Kidney (tissue), 14 donors: ENCODE data around the gene IMPA2. TPM values are rescaled to one million over a fixed set of nuclear protein-coding genes. Genes with fewer than 3 reads are reported as not detected.

ENCODE experiments used
- DNase-seq, 5 donors: peaks; one replicate each; pipeline ENCODE4 v3.0.0-alpha.2; 2013 to 2020
- FAIRE-seq: peaks from 2 replicates; lab custom pipeline; 2012; peaks lifted over from hg19 to GRCh38; lab: Jason Lieb, UNC
- H3K27ac ChIP-seq, 2 donors: one replicate each; pipeline ENCODE4 v1.7.0; 2013; ENCODE audit warnings: low read depth in 2 of 2, low read length in 2 of 2, inconsistent platforms in 1 of 2
- H3K27me3 ChIP-seq: one replicate; pipeline ENCODE4 v1.7.1; 2013; ENCODE audit warnings: low read length, inconsistent platforms; ENCODE audit not compliant: control insufficient read depth, insufficient read depth
- H3K36me3 ChIP-seq, 3 donors: one replicate each; pipeline versions ENCODE4 v1.7.0 to v1.7.1; 2013; ENCODE audit warnings: low read length in 3 of 3, control low read depth in 1 of 3, inconsistent platforms in 1 of 3; ENCODE audit not compliant: insufficient read depth in 3 of 3, control insufficient read depth in 2 of 3
- H3K4me1 ChIP-seq, 3 donors: one replicate each; pipeline versions ENCODE4 v1.7.0 to v1.7.1; 2013; ENCODE audit warnings: low read length in 3 of 3, inconsistent platforms in 1 of 3, low read depth in 1 of 3; ENCODE audit not compliant: control insufficient read depth in 2 of 3, insufficient read depth in 2 of 3
- H3K4me3 ChIP-seq, 3 donors: one replicate each; pipeline versions ENCODE4 v1.7.0 to v1.8.1; 2013; ENCODE audit warnings: low read length in 3 of 3, control low read depth in 1 of 3, inconsistent platforms in 1 of 3
- H3K9ac ChIP-seq, 3 donors: one replicate each; pipeline versions ENCODE4 v1.7.0 to v1.7.1; 2013; ENCODE audit warnings: low read length in 3 of 3, control low read depth in 1 of 3, inconsistent platforms in 1 of 3
- H3K9me3 ChIP-seq, 3 donors: one replicate each; pipeline versions ENCODE4 v1.7.0 to v1.7.1; 2013; ENCODE audit warnings: low read length in 3 of 3, control low read depth in 1 of 3, inconsistent platforms in 1 of 3; ENCODE audit not compliant: control insufficient read depth in 2 of 3, insufficient read depth in 1 of 3
- intact Hi-C: fragments of 100-400 bp; cut with DNase I; formaldehyde crosslinking; loops from one replicate; pipeline ENCODE4 v1.11.1; 2022
- polyA plus RNA-seq: library from polyadenylated mRNA; stranded (reverse); fragments of 350-450 nt; fragmentation: Illumina TruSeq; extraction: RNeasy Lipid Tissue Mini Kit (QIAGEN cat#74804); gene quantifications from one replicate; pipeline ENCODE4 v1.2.3, GENCODE V29; 2014; ENCODE audit warnings: low read depth, low replicate concordance; ENCODE audit not compliant: insufficient read depth
- total RNA-seq: library from RNA; stranded (reverse); fragmentation: NEBNext Ultra II Directional; extraction: Animal tissue kit (Norgen Biotek cat#: 25700); gene quantifications from one replicate; pipeline ENCODE4 v1.2.1, GENCODE V29; 2021
- TF ChIP-seq, protein P1 (sequence below): IDR thresholded peaks from 3 replicates; pipeline ENCODE4 v1.5.1; 2012; ENCODE audit warnings: mild to moderate bottlenecking, moderate library complexity, borderline replicate concordance; ENCODE audit not compliant: insufficient read depth; ENCODE audit errors: extremely low read depth
- donor health status: control.
- donor health status: control.
- donor health status: control.
- donor health status: control.
- donor health status: control.
- donor health status: DM: yes; HTN: yes; CAD: no.
- donor health status: Normal renal cell carcinoma (clear cell type).

IMPA2 gene
- total and polyA plus RNA-seq, 2 donors from 2014 or later = 157 to 348 TPM

DNA sequence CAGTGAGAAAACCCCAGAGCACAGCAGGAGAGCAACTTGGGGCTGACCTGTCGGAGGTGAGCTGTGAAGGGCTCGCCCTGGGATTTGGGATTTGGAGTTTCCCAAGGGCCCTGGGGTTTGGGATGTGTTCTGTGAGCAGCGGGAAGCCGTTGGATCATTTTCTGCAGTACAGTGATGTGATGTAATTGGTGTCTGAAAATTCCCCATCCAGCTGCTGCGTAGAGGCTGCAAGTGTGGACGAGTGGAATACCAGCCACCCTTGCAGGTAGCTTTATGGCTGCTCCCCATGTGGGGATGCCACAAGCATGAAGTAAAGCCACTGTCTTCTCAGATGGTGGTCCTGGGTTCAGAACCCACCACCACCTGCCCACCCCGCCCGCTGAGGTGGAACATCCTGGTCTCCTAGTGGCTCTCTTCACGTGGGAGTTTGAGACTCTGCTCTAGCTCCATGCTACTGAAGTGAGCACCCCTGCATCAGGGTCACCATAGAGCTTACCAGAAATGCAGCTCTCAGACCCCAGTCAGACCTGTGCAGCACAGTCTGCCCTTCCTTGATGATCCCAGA lies 15.0 kb downstream of the IMPA2 start:
- H3K27ac ChIP-seq = peak overlapping the region; percentile 63 to 96
- H3K4me3 ChIP-seq = no peak overlapping the region
- peaks cover 0 to 4% (median 0%) of the 10 kb centered on the region in 3 donors for H3K36me3 ChIP-seq
- no peaks in the 10 kb centered on the region for H3K27me3 ChIP-seq
- TF ChIP-seq, protein P1, sequence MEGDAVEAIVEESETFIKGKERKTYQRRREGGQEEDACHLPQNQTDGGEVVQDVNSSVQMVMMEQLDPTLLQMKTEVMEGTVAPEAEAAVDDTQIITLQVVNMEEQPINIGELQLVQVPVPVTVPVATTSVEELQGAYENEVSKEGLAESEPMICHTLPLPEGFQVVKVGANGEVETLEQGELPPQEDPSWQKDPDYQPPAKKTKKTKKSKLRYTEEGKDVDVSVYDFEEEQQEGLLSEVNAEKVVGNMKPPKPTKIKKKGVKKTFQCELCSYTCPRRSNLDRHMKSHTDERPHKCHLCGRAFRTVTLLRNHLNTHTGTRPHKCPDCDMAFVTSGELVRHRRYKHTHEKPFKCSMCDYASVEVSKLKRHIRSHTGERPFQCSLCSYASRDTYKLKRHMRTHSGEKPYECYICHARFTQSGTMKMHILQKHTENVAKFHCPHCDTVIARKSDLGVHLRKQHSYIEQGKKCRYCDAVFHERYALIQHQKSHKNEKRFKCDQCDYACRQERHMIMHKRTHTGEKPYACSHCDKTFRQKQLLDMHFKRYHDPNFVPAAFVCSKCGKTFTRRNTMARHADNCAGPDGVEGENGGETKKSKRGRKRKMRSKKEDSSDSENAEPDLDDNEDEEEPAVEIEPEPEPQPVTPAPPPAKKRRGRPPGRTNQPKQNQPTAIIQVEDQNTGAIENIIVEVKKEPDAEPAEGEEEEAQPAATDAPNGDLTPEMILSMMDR = no peak
- peaks cover 3 to 67% (median 54%) of the 10 kb centered on the region in 3 donors for H3K4me1 ChIP-seq
- H3K9me3 ChIP-seq = no peaks in the 10 kb centered on the region
- H3K9ac ChIP-seq = peak overlapping the region in 1 of 3 donors; percentile 75
- FAIRE-seq (no peak), DNase-seq (peak in 1 of 5 donors; percentile 48)
- intact Hi-C loops = loop anchor here (5.0 kb wide), 1 partner anchor 54 kb away; no protein-coding TSS in a partner anchor

DNA sequence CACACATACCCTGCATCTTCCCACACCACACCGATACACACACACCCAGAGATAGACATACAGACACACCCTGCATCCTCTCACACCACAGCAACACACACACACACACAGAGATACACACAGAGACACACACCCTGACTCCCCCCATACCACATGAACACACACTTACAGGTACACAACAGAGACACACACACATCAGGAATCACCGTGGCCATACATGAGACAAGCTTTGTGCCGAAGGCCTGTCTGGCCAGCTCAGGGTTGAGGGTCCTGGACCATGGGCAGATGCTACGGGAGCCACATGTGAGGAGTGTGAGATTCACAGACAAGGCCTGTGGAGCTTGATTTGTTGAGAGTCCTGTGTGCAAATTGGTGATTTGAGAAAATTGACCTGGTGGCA lies 15.6 kb downstream of the IMPA2 start:
- intact Hi-C loops = loop anchor here (5.0 kb wide), 1 partner anchor 55 kb away; no protein-coding TSS in a partner anchor

DNA sequence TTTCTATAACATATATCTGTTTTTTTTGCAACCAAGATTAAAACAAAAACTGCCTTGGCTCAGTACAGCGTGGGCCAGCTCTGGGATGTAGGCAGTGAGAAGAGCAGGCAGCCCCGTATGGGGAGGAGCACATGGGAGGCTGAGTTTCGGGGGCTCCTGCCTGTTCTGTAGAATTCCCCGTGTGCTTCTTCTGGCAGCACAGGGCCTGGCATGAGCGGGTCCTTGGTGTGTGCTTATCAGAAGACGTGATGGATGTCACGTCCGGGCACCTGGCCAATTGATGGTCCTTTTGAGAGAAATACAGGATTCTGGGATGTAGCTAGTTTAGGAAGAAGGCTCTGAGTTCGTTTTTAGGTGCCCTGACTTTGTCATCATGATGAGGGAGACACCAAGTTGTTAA lies 16.2 kb downstream of the IMPA2 start:
- peak overlapping the region in 1 of 2 donors; percentile 33 for H3K27ac ChIP-seq
- peaks cover 0 to 7% (median 0%) of the 10 kb centered on the region in 3 donors for H3K36me3 ChIP-seq
- TF ChIP-seq, protein P1 = no peak
- H3K4me1 ChIP-seq = peaks cover 0 to 61% (median 46%) of the 10 kb centered on the region in 3 donors
- no peaks in the 10 kb centered on the region for H3K9me3 ChIP-seq
- FAIRE-seq (no peak), DNase-seq (peak in 1 of 5 donors; percentile 43)
- intact Hi-C loops = loop anchor here (5.0 kb wide), 1 partner anchor 55 kb away; no protein-coding TSS in a partner anchor
- H3K4me3 ChIP-seq = no peak overlapping the region
- H3K9ac ChIP-seq = peak overlapping the region in 1 of 3 donors; percentile 75
- H3K27me3 ChIP-seq = no peaks in the 10 kb centered on the region

More for the DNA sequence above, 15.6 kb downstream of the IMPA2 start:
- TF ChIP-seq, protein P1 = no peak
- Histone ChIP-seq H3K9me3 (no peaks in the 10 kb centered on the region), H3K9ac (peak overlapping the region in 1 of 3 donors; percentile 75), H3K36me3 (peaks cover 0 to 7% (median 0%) of the 10 kb centered on the region in 3 donors), H3K4me3 (no peak overlapping the region), H3K27me3 (no peaks in the 10 kb centered on the region), H3K27ac (peak overlapping the region in 1 of 2 donors; percentile 33), H3K4me1 (peaks cover 3 to 67% (median 51%) of the 10 kb centered on the region in 3 donors)
- FAIRE-seq = no peak
- peak in 1 of 5 donors; percentile 33 for DNase-seq
